ENCODE measurements around the gene SLC25A22.

- TF ChIP-seq CREB1 (IDR thresholded peaks at IDR 0.05; ENCODE audit: low read depth) (no peak), EP300 (IDR thresholded peaks at IDR 0.05; ENCODE audit: borderline replicate concordance) (no peak), TAF1 (IDR thresholded peaks at IDR 0.05; ENCODE audit: low read depth) (no peak), YY1 (IDR thresholded peaks at IDR 0.05; ENCODE audit: low read depth) (no peak), TCF12 (IDR thresholded peaks at IDR 0.05; ENCODE audit: low read depth) (no peak), ZBTB7A (IDR thresholded peaks at IDR 0.05; ENCODE audit: low read depth) (no peak), RAD21 (IDR thresholded peaks at IDR 0.05; ENCODE audit: low read depth) (no peak), FOXM1 (IDR thresholded peaks at IDR 0.05; ENCODE audit: borderline replicate concordance, low read depth) (no peak)
- TF ChIP-seq, protein P1, sequence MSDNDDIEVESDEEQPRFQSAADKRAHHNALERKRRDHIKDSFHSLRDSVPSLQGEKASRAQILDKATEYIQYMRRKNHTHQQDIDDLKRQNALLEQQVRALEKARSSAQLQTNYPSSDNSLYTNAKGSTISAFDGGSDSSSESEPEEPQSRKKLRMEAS (IDR thresholded peaks at IDR 0.05) = peak; percentile 27; the same call in 1 of the 2 replicates
- TF ChIP-seq, protein P2, sequence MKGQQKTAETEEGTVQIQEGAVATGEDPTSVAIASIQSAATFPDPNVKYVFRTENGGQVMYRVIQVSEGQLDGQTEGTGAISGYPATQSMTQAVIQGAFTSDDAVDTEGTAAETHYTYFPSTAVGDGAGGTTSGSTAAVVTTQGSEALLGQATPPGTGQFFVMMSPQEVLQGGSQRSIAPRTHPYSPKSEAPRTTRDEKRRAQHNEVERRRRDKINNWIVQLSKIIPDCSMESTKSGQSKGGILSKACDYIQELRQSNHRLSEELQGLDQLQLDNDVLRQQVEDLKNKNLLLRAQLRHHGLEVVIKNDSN (IDR thresholded peaks at IDR 0.05) = no peak
- TF ChIP-seq, protein P3, sequence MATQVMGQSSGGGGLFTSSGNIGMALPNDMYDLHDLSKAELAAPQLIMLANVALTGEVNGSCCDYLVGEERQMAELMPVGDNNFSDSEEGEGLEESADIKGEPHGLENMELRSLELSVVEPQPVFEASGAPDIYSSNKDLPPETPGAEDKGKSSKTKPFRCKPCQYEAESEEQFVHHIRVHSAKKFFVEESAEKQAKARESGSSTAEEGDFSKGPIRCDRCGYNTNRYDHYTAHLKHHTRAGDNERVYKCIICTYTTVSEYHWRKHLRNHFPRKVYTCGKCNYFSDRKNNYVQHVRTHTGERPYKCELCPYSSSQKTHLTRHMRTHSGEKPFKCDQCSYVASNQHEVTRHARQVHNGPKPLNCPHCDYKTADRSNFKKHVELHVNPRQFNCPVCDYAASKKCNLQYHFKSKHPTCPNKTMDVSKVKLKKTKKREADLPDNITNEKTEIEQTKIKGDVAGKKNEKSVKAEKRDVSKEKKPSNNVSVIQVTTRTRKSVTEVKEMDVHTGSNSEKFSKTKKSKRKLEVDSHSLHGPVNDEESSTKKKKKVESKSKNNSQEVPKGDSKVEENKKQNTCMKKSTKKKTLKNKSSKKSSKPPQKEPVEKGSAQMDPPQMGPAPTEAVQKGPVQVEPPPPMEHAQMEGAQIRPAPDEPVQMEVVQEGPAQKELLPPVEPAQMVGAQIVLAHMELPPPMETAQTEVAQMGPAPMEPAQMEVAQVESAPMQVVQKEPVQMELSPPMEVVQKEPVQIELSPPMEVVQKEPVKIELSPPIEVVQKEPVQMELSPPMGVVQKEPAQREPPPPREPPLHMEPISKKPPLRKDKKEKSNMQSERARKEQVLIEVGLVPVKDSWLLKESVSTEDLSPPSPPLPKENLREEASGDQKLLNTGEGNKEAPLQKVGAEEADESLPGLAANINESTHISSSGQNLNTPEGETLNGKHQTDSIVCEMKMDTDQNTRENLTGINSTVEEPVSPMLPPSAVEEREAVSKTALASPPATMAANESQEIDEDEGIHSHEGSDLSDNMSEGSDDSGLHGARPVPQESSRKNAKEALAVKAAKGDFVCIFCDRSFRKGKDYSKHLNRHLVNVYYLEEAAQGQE (IDR thresholded peaks at IDR 0.05; ENCODE audit: low read depth) = no peak
These were observed 35.0 kb downstream of the SLC25A22 start for GRCh38 chr11:763073-763463.
